Astrocyte of the spinal cord (primary cell): ENCODE results near the gene HGF.
A peak's percentile ranks its signal among the peaks of the same experiment; 100 is the strongest.

Experiments used
- DNase-seq: peaks from one replicate; pipeline ENCODE4 v3.0.0; 2011; ENCODE audit warnings: low read depth, low spot score
- H3K4me3 ChIP-seq: 2 replicates; pipeline ENCODE4 v1.5.1; 2011; ENCODE audit warnings: low read depth, mild to moderate bottlenecking, low read length, moderate library complexity
- in situ Hi-C: cut with HindIII; loops from 2 replicates; pipeline ENCODE4 v1.10.0; 2017; ENCODE audit warnings: low sequenced_read_pairs
- TF ChIP-seq, protein P1 (sequence below): IDR thresholded peaks from 2 replicates; pipeline ENCODE4 v1.5.1; 2012; ENCODE audit warnings: low read depth, mild to moderate bottlenecking, low read length, inconsistent platforms

The HGF gene

GRCh38 chr7:81788246-81788645, 18.4 kb upstream of the HGF start:
- no peak for DNase-seq
- H3K4me3 ChIP-seq: no peak overlapping the region
- in situ Hi-C loops: no loop called here

DNA sequence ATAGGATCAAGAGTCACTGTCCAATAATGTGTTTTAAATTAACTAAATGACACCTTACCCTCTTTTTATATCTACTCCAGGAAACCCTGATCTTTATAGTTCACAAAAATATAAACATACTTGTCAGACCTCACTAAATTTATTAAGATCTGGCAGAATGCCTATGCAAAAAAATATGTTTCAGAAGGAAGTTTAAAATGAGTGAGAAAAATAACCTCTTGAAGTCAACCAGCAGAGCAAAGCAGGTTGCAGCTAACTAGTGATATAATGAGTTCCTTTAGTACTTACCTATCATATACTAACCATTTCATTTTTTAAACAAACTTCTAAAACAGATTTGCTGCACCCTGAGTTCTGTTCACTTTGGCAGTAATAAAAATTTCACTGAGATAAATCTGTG, 14.0 kb upstream of the HGF start:
- TF ChIP-seq, protein P1, sequence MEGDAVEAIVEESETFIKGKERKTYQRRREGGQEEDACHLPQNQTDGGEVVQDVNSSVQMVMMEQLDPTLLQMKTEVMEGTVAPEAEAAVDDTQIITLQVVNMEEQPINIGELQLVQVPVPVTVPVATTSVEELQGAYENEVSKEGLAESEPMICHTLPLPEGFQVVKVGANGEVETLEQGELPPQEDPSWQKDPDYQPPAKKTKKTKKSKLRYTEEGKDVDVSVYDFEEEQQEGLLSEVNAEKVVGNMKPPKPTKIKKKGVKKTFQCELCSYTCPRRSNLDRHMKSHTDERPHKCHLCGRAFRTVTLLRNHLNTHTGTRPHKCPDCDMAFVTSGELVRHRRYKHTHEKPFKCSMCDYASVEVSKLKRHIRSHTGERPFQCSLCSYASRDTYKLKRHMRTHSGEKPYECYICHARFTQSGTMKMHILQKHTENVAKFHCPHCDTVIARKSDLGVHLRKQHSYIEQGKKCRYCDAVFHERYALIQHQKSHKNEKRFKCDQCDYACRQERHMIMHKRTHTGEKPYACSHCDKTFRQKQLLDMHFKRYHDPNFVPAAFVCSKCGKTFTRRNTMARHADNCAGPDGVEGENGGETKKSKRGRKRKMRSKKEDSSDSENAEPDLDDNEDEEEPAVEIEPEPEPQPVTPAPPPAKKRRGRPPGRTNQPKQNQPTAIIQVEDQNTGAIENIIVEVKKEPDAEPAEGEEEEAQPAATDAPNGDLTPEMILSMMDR: no peak
- in situ Hi-C loops: no loop called here
- DNase-seq: no peak
- no peak overlapping the region for H3K4me3 ChIP-seq

More at GRCh38 chr7:81788246-81788645, 18.4 kb upstream of the HGF start:
- TF ChIP-seq, protein P1: no peak

- no peak for DNase-seq
- H3K4me3 ChIP-seq: no peak overlapping the region
- in situ Hi-C loops: no loop called here
- TF ChIP-seq, protein P1: no peak
Measured at GRCh38 chr7:81780914-81781693, 11.3 kb upstream of the HGF start.

DNA sequence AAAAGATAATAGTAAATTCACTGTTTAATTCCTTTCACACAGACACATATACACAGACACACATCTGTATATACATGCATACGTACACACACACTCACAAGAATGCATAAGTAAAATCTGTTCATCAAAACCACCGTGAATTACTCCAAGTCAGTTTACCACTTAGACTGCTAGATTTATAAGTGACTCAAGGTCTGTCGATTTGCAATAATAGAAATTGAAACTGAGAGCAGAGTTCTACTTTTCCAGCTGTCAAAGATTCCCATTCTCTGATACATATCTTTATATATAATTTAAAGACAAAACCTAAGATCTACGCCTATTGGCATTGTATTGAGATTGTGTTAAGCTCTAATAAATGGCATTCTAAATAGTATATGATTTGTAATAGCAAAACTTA, 9.9 kb upstream of the HGF start:
- no peak for DNase-seq
- TF ChIP-seq, protein P1: no peak
- H3K4me3 ChIP-seq: no peak overlapping the region
- in situ Hi-C loops: no loop called here

DNA sequence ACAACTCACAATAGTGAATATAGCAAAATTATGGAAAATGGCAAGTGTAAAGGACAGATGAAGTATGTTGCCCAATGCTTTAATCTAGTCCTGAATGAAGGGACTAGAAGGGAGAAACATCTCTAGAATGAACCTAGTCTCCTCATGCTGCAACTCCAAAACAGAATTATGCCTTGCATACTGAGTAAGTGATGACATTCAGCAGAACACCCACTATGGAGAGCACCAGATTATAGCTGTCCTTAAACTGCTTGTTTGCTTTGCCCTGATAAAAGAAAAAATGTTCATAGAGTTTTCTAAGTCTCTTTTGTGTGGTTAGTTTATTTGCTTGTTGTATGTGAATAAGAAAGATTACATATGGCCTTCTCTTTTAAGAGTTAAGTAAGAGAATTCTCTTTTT, 7.8 kb upstream of the HGF start:
- TF ChIP-seq, protein P1: no peak
- in situ Hi-C loops: no loop called here
- DNase-seq: no peak
- no peak overlapping the region for H3K4me3 ChIP-seq

- H3K4me3 ChIP-seq: no peak overlapping the region
Measured at GRCh38 chr7:81776948-81777630, 7.2 kb upstream of the HGF start.

More at GRCh38 chr7:81776948-81777630, 7.2 kb upstream of the HGF start:
- TF ChIP-seq, protein P1: peak; percentile 16
- DNase-seq: no peak
- in situ Hi-C loops: no loop called here
